Stimulated activated CD4-positive, alpha-beta T cell treated with anti-CD3 and anti-CD28 coated beads, Interleukin-12 subunit alpha, Interleukin-12 subunit beta, amount 100 ng/mL, for 48 hours (primary cell): ENCODE data around the gene LRRC72.
"Not testable (repeated sequence)": the region's sequence is repeated elsewhere in the genome, so short reads cannot be mapped to it uniquely, and the experiment has no call there.

Experiments used
- DNase-seq, 3 donors: peaks; one replicate each; pipeline ENCODE4 v3.0.0-alpha.2; 2020; ENCODE audit warnings: low read depth in 2 of 3, low spot score in 1 of 3

Gene LRRC72

GRCh38 chr7:16526742-16527540, at the start of gene LRRC72:
TSS of gene LRRC72 (plus strand) at chr7:16526825. CDS start at chr7:16526953, 128 bp downstream.
- no peak for DNase-seq

- no peak for DNase-seq
These were observed 47.5 kb upstream of the LRRC72 start for GRCh38 chr7:16479161-16479560.

- DNase-seq: no peak
These were observed 47.0 kb upstream of the LRRC72 start for GRCh38 chr7:16479591-16479990.

GRCh38 chr7:16484453-16485158, 42.0 kb upstream of the LRRC72 start:
- DNase-seq: no peak

- DNase-seq: no peak
These were observed 35.5 kb upstream of the LRRC72 start for GRCh38 chr7:16491148-16491547.

GRCh38 chr7:16492513-16493062, 34.0 kb upstream of the LRRC72 start:
- no peak for DNase-seq

GRCh38 chr7:16493266-16493665, 33.4 kb upstream of the LRRC72 start:
- DNase-seq: no peak

- no peak for DNase-seq
These were observed 32.1 kb upstream of the LRRC72 start for GRCh38 chr7:16494551-16494950.

GRCh38 chr7:16494955-16495719, 31.5 kb upstream of the LRRC72 start:
- DNase-seq: no peak

- DNase-seq: no peak
These were observed 28.5 kb upstream of the LRRC72 start for GRCh38 chr7:16498122-16498521.

- DNase-seq: no peak
These were observed 24.3 kb upstream of the LRRC72 start for GRCh38 chr7:16502303-16502702.

GRCh38 chr7:16504019-16504418, 22.6 kb upstream of the LRRC72 start:
- DNase-seq: no peak

- DNase-seq: not testable (repeated sequence)
These were observed 20.2 kb upstream of the LRRC72 start for GRCh38 chr7:16506422-16506821.

- DNase-seq: no peak
These were observed 16.8 kb upstream of the LRRC72 start for GRCh38 chr7:16509829-16510228.

GRCh38 chr7:16511314-16511713, 15.3 kb upstream of the LRRC72 start:
- DNase-seq: no peak

GRCh38 chr7:16512097-16512496, 14.5 kb upstream of the LRRC72 start:
- no peak for DNase-seq

GRCh38 chr7:16514271-16514670, 12.4 kb upstream of the LRRC72 start:
- DNase-seq: no peak

- no peak for DNase-seq
These were observed 11.9 kb upstream of the LRRC72 start for GRCh38 chr7:16514729-16515128.

- no peak for DNase-seq
These were observed 10.6 kb upstream of the LRRC72 start for GRCh38 chr7:16515785-16516685.

GRCh38 chr7:16519985-16520384, 6.6 kb upstream of the LRRC72 start:
- DNase-seq: not testable (repeated sequence)
